SK-N-SH treated with all-trans-retinoic acid at 6 μM for 48 hours (cell line): Measurements from ENCODE around the gene SERTAD1.

Experiments used
- ATAC-seq: fragments of 200-7000 bp; cut with Tn5 transposase; 3 replicates; pipeline ENCODE4 v1.9.1; 2020; ENCODE audit warnings: mild to moderate bottlenecking, moderate library complexity
- ARNTL ChIP-seq: fragments of 450-650 bp; formaldehyde crosslinking; IDR thresholded peaks from 2 replicates; pipeline ENCODE4 v1.5.0; 2020; ENCODE audit warnings: low read depth, mild to moderate bottlenecking, moderate library complexity, borderline replicate concordance
- BACH2 ChIP-seq: fragments of 250-450 bp; sonication (Bioruptor Pico); IDR thresholded peaks from 2 replicates; pipeline ENCODE4 v1.9.0; 2021; ENCODE audit warnings: mild to moderate bottlenecking, borderline replicate concordance
- CREB5 ChIP-seq: fragments of 250-450 bp; sonication (Bioruptor Pico); IDR thresholded peaks from 2 replicates; pipeline ENCODE4 v1.5.1; 2020; ENCODE audit warnings: low read depth, mild to moderate bottlenecking, moderate library complexity
- CSDC2 ChIP-seq: fragments of 250-450 bp; sonication (Bioruptor Pico); IDR thresholded peaks from 2 replicates; pipeline ENCODE4 v1.5.0; 2020; ENCODE audit warnings: mild to moderate bottlenecking, moderate library complexity
- CSRNP3 ChIP-seq: fragments of 250-450 bp; sonication (Bioruptor Pico); IDR thresholded peaks from 2 replicates; pipeline ENCODE4 v1.5.1; 2021; ENCODE audit warnings: mild to moderate bottlenecking, moderate library complexity
- ESRRG ChIP-seq: fragments of 250-450 bp; sonication (Bioruptor Pico); IDR thresholded peaks from 2 replicates; pipeline ENCODE4 v1.6.1; 2021; ENCODE audit warnings: mild to moderate bottlenecking
- GLIS3 ChIP-seq: fragments of 250-450 bp; sonication (Bioruptor Pico); IDR thresholded peaks from 2 replicates; pipeline ENCODE4 v1.5.0; 2020; ENCODE audit warnings: mild to moderate bottlenecking, moderate library complexity
- ISL1 ChIP-seq: fragments of 250-450 bp; sonication (Bioruptor Pico); IDR thresholded peaks from 2 replicates; pipeline ENCODE4 v2.1.2; 2022; ENCODE audit warnings: mild to moderate bottlenecking, moderate library complexity
- PATZ1 ChIP-seq: fragments of 250-450 bp; sonication (Bioruptor Pico); IDR thresholded peaks from 2 replicates; pipeline ENCODE4 v1.8.0; 2020; ENCODE audit warnings: mild to moderate bottlenecking, moderate library complexity, borderline replicate concordance
- POU6F1 ChIP-seq: fragments of 250-450 bp; sonication (Bioruptor Pico); IDR thresholded peaks from 2 replicates; pipeline ENCODE4 v1.8.0; 2021; ENCODE audit warnings: low read depth, mild to moderate bottlenecking, moderate library complexity, borderline replicate concordance
- PPARA ChIP-seq: fragments of 250-450 bp; sonication (Bioruptor Pico); IDR thresholded peaks from 2 replicates; pipeline ENCODE4 v1.5.0; 2020; ENCODE audit warnings: mild to moderate bottlenecking, borderline replicate concordance
- RARB ChIP-seq: fragments of 250-450 bp; sonication (Bioruptor Pico); IDR thresholded peaks from 2 replicates; pipeline ENCODE4 v1.8.0; 2021; ENCODE audit warnings: mild to moderate bottlenecking, moderate library complexity
- SNAI2 ChIP-seq: fragments of 250-450 bp; sonication (Bioruptor Pico); IDR thresholded peaks from 2 replicates; pipeline ENCODE4 v1.5.0; 2020; ENCODE audit warnings: mild to moderate bottlenecking, moderate library complexity
- TCF4 ChIP-seq: fragments of 250-450 bp; sonication (Bioruptor Pico); IDR thresholded peaks from 2 replicates; pipeline ENCODE4 v1.8.0; 2021; ENCODE audit warnings: mild to moderate bottlenecking, moderate library complexity, borderline replicate concordance
- TOX ChIP-seq: fragments of 250-450 bp; sonication (Bioruptor Pico); IDR thresholded peaks from 2 replicates; pipeline ENCODE4 v1.8.0; 2021; ENCODE audit warnings: mild to moderate bottlenecking, moderate library complexity, borderline replicate concordance
- TSHZ2 ChIP-seq: fragments of 250-450 bp; sonication (Bioruptor Pico); IDR thresholded peaks from 2 replicates; pipeline ENCODE4 v1.5.0; 2020; ENCODE audit warnings: mild to moderate bottlenecking, moderate library complexity
- ZC3H10 ChIP-seq: fragments of 250-450 bp; sonication (Bioruptor Pico); IDR thresholded peaks from 2 replicates; pipeline ENCODE4 v1.5.1; 2021; ENCODE audit warnings: mild to moderate bottlenecking, moderate library complexity
- ZFP3 ChIP-seq: fragments of 250-450 bp; sonication (Bioruptor Pico); IDR thresholded peaks from 2 replicates; pipeline ENCODE4 v1.5.0; 2020; ENCODE audit warnings: mild to moderate bottlenecking, moderate library complexity
- ZFP30 ChIP-seq: fragments of 450-650 bp; formaldehyde crosslinking; IDR thresholded peaks from 2 replicates; pipeline ENCODE4 v1.5.0; 2022; ENCODE audit warnings: mild to moderate bottlenecking, moderate library complexity
- ZNF565 ChIP-seq: fragments of 450-650 bp; formaldehyde crosslinking; conservative IDR thresholded peaks from 2 replicates; pipeline ENCODE4 v1.5.0; 2020; ENCODE audit warnings: low read depth, mild to moderate bottlenecking, moderate library complexity
- ZNF70 ChIP-seq: fragments of 450-650 bp; formaldehyde crosslinking; IDR thresholded peaks from 2 replicates; pipeline ENCODE4 v1.5.0; 2020; ENCODE audit warnings: mild to moderate bottlenecking, moderate library complexity
- ZNF8 ChIP-seq: fragments of 450-650 bp; formaldehyde crosslinking; IDR thresholded peaks from 2 replicates; pipeline ENCODE4 v1.5.0; 2020; ENCODE audit warnings: mild to moderate bottlenecking, moderate library complexity

The SERTAD1 gene

GRCh38 chr19:40387155-40387554 lies 38.6 kb downstream of the SERTAD1 start (continued):
- TF ChIP-seq ZFP30 (CRISPR knock-in tag), result no peak
- TF ChIP-seq ZNF70 (CRISPR knock-in tag), result no peak
- no peak for TF ChIP-seq PPARA (CRISPR knock-in tag)
- no peak for TF ChIP-seq RARB (CRISPR knock-in tag)
- TF ChIP-seq ZC3H10 (CRISPR knock-in tag), result no peak
- no peak for TF ChIP-seq ARNTL (CRISPR knock-in tag)
- no peak for TF ChIP-seq CSRNP3 (CRISPR knock-in tag)
- TF ChIP-seq TOX (CRISPR knock-in tag), result no peak
- TF ChIP-seq BACH2 (CRISPR knock-in tag), result no peak

GRCh38 chr19:40383668-40384248 lies 42.0 kb downstream of the SERTAD1 start:
- no peak for ATAC-seq
- no peak for TF ChIP-seq POU6F1 (CRISPR knock-in tag)
- TF ChIP-seq PATZ1 (CRISPR knock-in tag), result no peak
- TF ChIP-seq RARB (CRISPR knock-in tag), result no peak
- TF ChIP-seq ZNF70 (CRISPR knock-in tag), result no peak
- no peak for TF ChIP-seq SNAI2 (CRISPR knock-in tag)
- TF ChIP-seq CSDC2 (CRISPR knock-in tag), result no peak
- no peak for TF ChIP-seq ESRRG (CRISPR knock-in tag)
- TF ChIP-seq ZC3H10 (CRISPR knock-in tag), result no peak
- no peak for TF ChIP-seq CREB5 (CRISPR knock-in tag)
- TF ChIP-seq BACH2 (CRISPR knock-in tag), result no peak
- no peak for TF ChIP-seq ARNTL (CRISPR knock-in tag)
- TF ChIP-seq CSRNP3 (CRISPR knock-in tag), result no peak
- no peak for TF ChIP-seq TCF4
- no peak for TF ChIP-seq PPARA (CRISPR knock-in tag)
- TF ChIP-seq ZFP3, result no peak
- TF ChIP-seq ISL1 (CRISPR knock-in tag), result no peak
- TF ChIP-seq GLIS3, result no peak
- TF ChIP-seq TSHZ2 (CRISPR knock-in tag), result no peak
- no peak for TF ChIP-seq ZNF565 (CRISPR knock-in tag)
- no peak for TF ChIP-seq ZNF8 (CRISPR knock-in tag)
